Measurements from ENCODE around the gene RPH3AL.

DNA sequence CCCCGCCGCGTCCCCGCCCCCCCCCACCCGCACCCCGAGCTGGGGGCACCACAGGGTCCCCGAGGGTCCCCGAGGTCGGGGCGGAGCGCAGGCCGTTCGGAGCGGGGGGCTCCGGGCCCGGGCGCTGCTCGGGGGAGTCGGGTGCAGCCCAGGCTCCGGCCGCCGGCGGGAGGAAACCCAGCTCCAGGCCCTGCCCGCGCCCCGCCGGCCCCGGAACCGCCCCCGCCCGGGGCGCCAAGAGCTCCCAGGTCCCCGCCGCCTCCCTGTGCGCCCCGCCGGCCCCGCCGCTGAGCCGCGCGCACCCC is 33.2 kb upstream of the RPH3AL start:
- no peak for TF ChIP-seq POLR2A (IDR thresholded peaks at IDR 0.05)
- no peak for TF ChIP-seq CTCF (IDR thresholded peaks at IDR 0.05 in 4 of 5, conservative IDR thresholded peaks at IDR 0.05 in 1 of 5)

All from gastrocnemius medialis (tissue), 4 donors.